Ascending aorta (tissue), 2 donors: ENCODE measurements around the gene SHROOM1. TPM values are rescaled to one million over a fixed set of nuclear protein-coding genes. Genes with fewer than 3 reads are reported as not detected.

Experiments used
- DNase-seq, 2 donors: peaks; one replicate each; pipeline ENCODE4 v3.0.0-alpha.2; 2019; ENCODE audit warnings: low spot score in 2 of 2
- H3K27ac ChIP-seq, 2 donors: fragments of 200-600 bp; sonication (generic); one replicate each; pipeline ENCODE4 v1.5.1; 2016 to 2017; ENCODE audit warnings: mild to moderate bottlenecking in 1 of 2
- H3K27me3 ChIP-seq: fragments of 200-600 bp; sonication (generic); one replicate; pipeline ENCODE4 v1.5.1; 2017
- H3K36me3 ChIP-seq, 2 donors: fragments of 200-600 bp; sonication (generic); one replicate each; pipeline ENCODE4 v1.5.1; 2016
- H3K4me1 ChIP-seq, 2 donors: fragments of 200-600 bp; sonication (generic); one replicate each; pipeline ENCODE4 v1.5.1; 2016 to 2017; ENCODE audit warnings: mild to moderate bottlenecking in 1 of 2
- H3K4me3 ChIP-seq, 2 donors: fragments of 200-600 bp; sonication (generic); one replicate each; pipeline ENCODE4 v1.5.1; 2016 to 2017; ENCODE audit warnings: mild to moderate bottlenecking in 1 of 2
- H3K9me3 ChIP-seq, 2 donors: fragments of 200-600 bp; sonication (generic); one replicate each; pipeline ENCODE4 v1.5.1; 2016
- CTCF ChIP-seq, 3 experiments: fragments of 200-600 bp in 2 of 3; fragments of 450-650 bp in 1 of 3; sonication (generic) in 2 of 3; IDR thresholded peaks; one replicate each; pipeline ENCODE4 v1.5.1; 2016 to 2019; ENCODE audit warnings: antibody characterized with exemption in 3 of 3, mild to moderate bottlenecking in 1 of 3, moderate library complexity in 1 of 3
- intact Hi-C: fragments of 100-400 bp; cut with DNase I; formaldehyde crosslinking; loops from one replicate; pipeline ENCODE4 v1.15.1; 2023
- total RNA-seq: library from RNA; depleted of rRNA; stranded (reverse); fragments of >200 nt; gene quantifications from one replicate; pipeline ENCODE4 v1.1.0, GENCODE V29; 2016

The SHROOM1 gene
- total RNA-seq, 1 donor from 2014 or later: 49.4 TPM

- no peak for TF ChIP-seq CTCF (IDR thresholded peaks at IDR 0.05)
- H3K4me3 ChIP-seq: peak overlapping the region in 1 of 2 donors; percentile 66
- no peak for DNase-seq
Measured at GRCh38 chr5:132774896-132775295, 55.6 kb downstream of the SHROOM1 start.

DNA sequence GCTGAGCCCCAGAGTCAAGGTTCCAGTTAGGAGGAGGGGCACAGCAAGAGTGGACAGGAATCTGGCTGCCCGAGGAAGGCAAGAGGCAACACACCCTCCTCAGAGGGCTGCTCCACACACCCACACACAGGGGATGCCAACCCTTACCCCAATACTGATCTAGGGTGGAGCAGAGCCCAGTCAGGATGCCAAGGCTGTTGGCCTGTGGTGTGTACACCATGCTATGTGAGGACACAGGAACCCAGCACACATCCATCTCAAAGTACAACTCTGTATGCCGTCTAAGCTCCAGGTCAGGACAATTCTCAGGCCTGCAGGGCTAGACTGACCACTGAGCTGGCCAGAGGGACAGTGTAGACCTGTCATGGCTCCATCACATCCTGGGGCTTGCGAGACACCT, 56.0 kb downstream of the SHROOM1 start:
- Histone ChIP-seq H3K27me3 (no peaks in the 10 kb centered on the region), H3K27ac (peak overlapping the region; percentile 87 to 96), H3K9me3 (no peaks in the 10 kb centered on the region), H3K4me1 (peaks cover 25 to 44% of the 10 kb centered on the region in 2 donors), H3K36me3 (no peaks in the 10 kb centered on the region), H3K4me3 (peak overlapping the region in 1 of 2 donors; percentile 66)
- no peak for TF ChIP-seq CTCF (IDR thresholded peaks at IDR 0.05)
- intact Hi-C loops: no loop called here
- no peak for DNase-seq

More at GRCh38 chr5:132774896-132775295, 55.6 kb downstream of the SHROOM1 start:
- H3K4me1 ChIP-seq: peaks cover 24 to 46% of the 10 kb centered on the region in 2 donors
- H3K36me3 ChIP-seq: no peaks in the 10 kb centered on the region
- no peaks in the 10 kb centered on the region for H3K9me3 ChIP-seq
- no peaks in the 10 kb centered on the region for H3K27me3 ChIP-seq
- peak overlapping the region; percentile 87 to 96 for H3K27ac ChIP-seq
- intact Hi-C loops: loop anchor here (5.0 kb wide), 2 partner anchors 37 to 38 kb away; partner anchors contain the start of genes KIF3A and SOWAHA

GRCh38 chr5:132773601-132774355, 56.7 kb downstream of the SHROOM1 start:
- H3K27me3 ChIP-seq: no peaks in the 10 kb centered on the region
- TF ChIP-seq CTCF (IDR thresholded peaks at IDR 0.05): no peak
- intact Hi-C loops: no loop called here
- peak overlapping the region in 1 of 2 donors; percentile 66 for H3K4me3 ChIP-seq
- no peak for DNase-seq
- peaks cover 31 to 50% of the 10 kb centered on the region in 2 donors for H3K4me1 ChIP-seq
- H3K36me3 ChIP-seq: no peaks in the 10 kb centered on the region
- H3K27ac ChIP-seq: peak overlapping the region; percentile 87 to 96
- H3K9me3 ChIP-seq: no peaks in the 10 kb centered on the region

GRCh38 chr5:132773114-132773513, 57.3 kb downstream of the SHROOM1 start:
- no peaks in the 10 kb centered on the region for H3K27me3 ChIP-seq
- peaks cover 37 to 57% of the 10 kb centered on the region in 2 donors for H3K4me1 ChIP-seq
- H3K27ac ChIP-seq: peak overlapping the region; percentile 87 to 96
- intact Hi-C loops: no loop called here
- DNase-seq: no peak
- no peaks in the 10 kb centered on the region for H3K9me3 ChIP-seq
- no peaks in the 10 kb centered on the region for H3K36me3 ChIP-seq
- TF ChIP-seq CTCF (IDR thresholded peaks at IDR 0.05): no peak
- no peak overlapping the region for H3K4me3 ChIP-seq

DNA sequence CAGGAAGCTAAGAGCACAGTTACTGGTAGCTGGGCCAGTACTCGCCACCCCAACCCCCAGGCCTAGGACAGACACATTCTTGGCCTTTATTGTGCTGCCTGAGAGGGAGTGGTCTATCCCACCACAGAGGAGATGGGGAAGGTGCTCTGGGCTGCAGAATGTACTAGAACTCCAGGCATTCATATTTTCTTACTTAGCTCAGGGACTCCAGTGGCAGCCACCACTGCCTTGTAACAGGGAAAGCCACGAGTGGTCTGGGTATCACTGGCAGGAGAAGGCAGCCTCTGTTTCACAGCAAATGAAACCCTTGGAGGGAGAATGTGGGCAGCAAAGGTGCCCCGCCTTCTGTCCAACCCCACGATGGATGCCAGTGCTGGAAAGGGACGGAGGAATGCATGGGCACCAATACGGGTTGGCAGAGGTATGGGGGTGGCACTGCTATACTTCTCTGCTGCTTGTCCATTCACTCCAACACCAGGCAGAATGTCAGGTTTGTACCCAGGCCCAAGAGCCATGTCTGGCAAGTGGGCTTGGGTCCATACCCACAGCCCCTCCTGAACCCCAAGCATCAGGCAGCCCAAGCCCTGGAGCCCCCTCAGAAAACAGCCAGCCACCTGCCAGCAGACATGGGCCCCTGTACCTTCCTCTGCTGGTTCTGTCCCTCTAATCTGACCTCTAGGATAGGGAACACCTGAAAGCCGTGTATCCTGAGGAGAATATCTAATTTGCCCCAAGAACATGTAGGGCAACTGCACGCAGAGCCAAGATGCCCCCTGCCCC, 58.0 kb downstream of the SHROOM1 start:
- Histone ChIP-seq H3K4me1 (peaks cover 40 to 60% of the 10 kb centered on the region in 2 donors), H3K9me3 (no peaks in the 10 kb centered on the region), H3K27ac (peak overlapping the region; percentile 87 to 96), H3K36me3 (no peaks in the 10 kb centered on the region), H3K4me3 (no peak overlapping the region), H3K27me3 (no peaks in the 10 kb centered on the region)
- DNase-seq: no peak
- TF ChIP-seq CTCF (IDR thresholded peaks at IDR 0.05): no peak
- intact Hi-C loops: no loop called here

Other genes with a start within 250 kb of the SHROOM1 start
- not detected for gene IL13, start 172.5 kb downstream of the SHROOM1 start, total RNA-seq
- gene IL4, start 156.7 kb downstream of the SHROOM1 start, total RNA-seq: not detected
- 4.4 TPM for gene KIF3A, start 93.1 kb downstream of the SHROOM1 start, total RNA-seq
- gene CCNI2, start 83.2 kb downstream of the SHROOM1 start, total RNA-seq: not detected
- 113 TPM for gene SEPTIN8, start 53.4 kb downstream of the SHROOM1 start, total RNA-seq
- gene SOWAHA, start 17.3 kb downstream of the SHROOM1 start, total RNA-seq: not detected
- not detected for gene GDF9, start 35.8 kb upstream of the SHROOM1 start, total RNA-seq
- gene UQCRQ, start 36.0 kb upstream of the SHROOM1 start, total RNA-seq: 53.6 TPM
- gene LEAP2, start 43.0 kb upstream of the SHROOM1 start, total RNA-seq: 0.21 TPM
- 63.0 TPM for gene AFF4, start 133.0 kb upstream of the SHROOM1 start, total RNA-seq
- gene ZCCHC10, start 195.9 kb upstream of the SHROOM1 start, total RNA-seq: 1.9 TPM
- gene HSPA4, start 221.4 kb upstream of the SHROOM1 start, total RNA-seq: 16.2 TPM